OCI-LY7 (cell line): ENCODE results near the gene IFT88. TPM values are rescaled to one million over a fixed set of nuclear protein-coding genes. Genes with fewer than 3 reads are reported as not detected.

ENCODE experiments used
- BruUV-seq: library from RNA; stranded (reverse); fragments of 400-500 nt; replicated peaks from 2 replicates; lab custom pipeline; 2021; lab: Mats Ljungman, UMichigan
- CTCF ChIA-PET: fragments of 300-600 bp; sonication (Branson Sonifier 250); formaldehyde crosslinking; loops from one replicate; lab custom pipeline; 2022; ENCODE audit warnings: antibody characterized with exemption; ENCODE audit not compliant: unreplicated experiment; lab: Charles Lee
- POLR2A ChIA-PET: fragments of 300-600 bp; sonication (Branson Sonifier 250); formaldehyde crosslinking; loops from one replicate; lab custom pipeline; 2022; ENCODE audit warnings: antibody characterized with exemption; lab: Charles Lee
- DNase-seq: peaks from one replicate; pipeline ENCODE4 v3.0.0-alpha.2; 2015; ENCODE audit warnings: low spot score
- H2AFZ ChIP-seq: fragments of 200-600 bp; sonication (generic), shearing (Covaris generic); 2 replicates; pipeline ENCODE4 v1.6.1; 2014; ENCODE audit warnings: mild to moderate bottlenecking, antibody characterized with exemption, low read length, moderate library complexity
- H3K27ac ChIP-seq: fragments of 200-600 bp; sonication (generic); 2 replicates; pipeline ENCODE4 v1.5.1; 2014; ENCODE audit warnings: mixed run types, low read depth, mild to moderate bottlenecking, moderate library complexity, low read length, inconsistent platforms; ENCODE audit not compliant: poor library complexity, severe bottlenecking
- H3K36me3 ChIP-seq: fragments of 200-600 bp; sonication (generic); 2 replicates; pipeline ENCODE4 v1.6.1; 2014; ENCODE audit warnings: mild to moderate bottlenecking, antibody characterized with exemption, low read length, moderate library complexity, mixed read lengths; ENCODE audit not compliant: insufficient read depth
- H3K4me1 ChIP-seq: fragments of 200-600 bp; sonication (generic); 2 replicates; pipeline ENCODE4 v1.5.1; 2014; ENCODE audit warnings: mild to moderate bottlenecking, low read length; ENCODE audit not compliant: insufficient read depth, poor library complexity, severe bottlenecking
- H3K4me2 ChIP-seq: fragments of 200-600 bp; sonication (generic); 2 replicates; pipeline ENCODE4 v1.6.1; 2014; ENCODE audit warnings: mild to moderate bottlenecking, low read length
- H3K4me3 ChIP-seq: fragments of 200-600 bp; sonication (generic); 2 replicates; pipeline ENCODE4 v1.5.1; 2014; ENCODE audit warnings: mild to moderate bottlenecking, low read depth, low read length; ENCODE audit not compliant: poor library complexity, severe bottlenecking
- H3K79me2 ChIP-seq: fragments of 200-600 bp; sonication (generic); 2 replicates; pipeline ENCODE4 v1.6.1; 2016; ENCODE audit warnings: low read depth, mild to moderate bottlenecking, low read length, moderate library complexity, mixed read lengths; ENCODE audit not compliant: insufficient read depth
- H3K9me2 ChIP-seq: fragments of 200-600 bp; sonication (generic); 2 replicates; pipeline ENCODE4 v1.6.1; 2016; ENCODE audit warnings: mild to moderate bottlenecking, low read length, mixed read lengths; ENCODE audit not compliant: insufficient read depth
- H3K9me3 ChIP-seq: fragments of 200-600 bp; sonication (generic); 2 replicates; pipeline ENCODE4 v1.6.1; 2014; ENCODE audit warnings: mild to moderate bottlenecking, mixed run types, low read length, mixed read lengths
- H4K20me1 ChIP-seq: fragments of 200-600 bp; sonication (generic); 2 replicates; pipeline ENCODE4 v1.6.1; 2014; ENCODE audit warnings: mild to moderate bottlenecking, antibody characterized with exemption, low read length, moderate library complexity, mixed read lengths; ENCODE audit not compliant: insufficient read depth
- CTCF ChIP-seq: fragments of 200-600 bp; sonication (generic); conservative IDR thresholded peaks from 2 replicates; pipeline ENCODE4 v1.5.1; 2014; ENCODE audit warnings: mild to moderate bottlenecking, antibody characterized with exemption, low read length, moderate library complexity, mixed read lengths
- EZH2phosphoT487 ChIP-seq: fragments of 200-600 bp; sonication (generic); IDR thresholded peaks from 2 replicates; pipeline ENCODE4 v1.6.1; 2018; ENCODE audit warnings: low read depth, borderline replicate concordance, mild to moderate bottlenecking, mixed run types, antibody characterized with exemption, low read length, moderate library complexity, mixed read lengths
- intact Hi-C: fragments of 100-400 bp; cut with micrococcal nuclease; formaldehyde crosslinking; loops from one replicate; pipeline ENCODE4 v1.10.0; 2022; ENCODE audit not compliant: unreplicated experiment
- total RNA-seq, 2 experiments: library from RNA; depleted of rRNA in 1 of 2; stranded (reverse); fragments of >200 nt in 1 of 2; shearing (Covaris generic) in 1 of 2; gene quantifications; 2 replicates each; pipeline ENCODE4 v1.2.3, GENCODE V29; 2014 to 2022

IFT88 gene
- total RNA-seq, 2 experiments from 2014 or later, result 6.1 to 6.9 TPM

- TF ChIP-seq CTCF (no peak), EZH2phosphoT487 (no peak)
- POLR2A ChIA-PET, result no interaction called here
- H3K9me2 ChIP-seq, result no peaks in the 10 kb centered on the region
- H3K9me3 ChIP-seq, result no peaks in the 10 kb centered on the region
- DNase-seq, result no peak
- no peak overlapping the region for H3K4me3 ChIP-seq
- BruUV-seq, result no TSS peak
- intact Hi-C loops, result no loop called here
- no peaks in the 10 kb centered on the region for H3K79me2 ChIP-seq
- H3K27ac ChIP-seq, result no peak overlapping the region
- no peaks in the 10 kb centered on the region for H4K20me1 ChIP-seq
- H3K4me2 ChIP-seq, result no peak overlapping the region
- CTCF ChIA-PET, result no interaction called here
- no peaks in the 10 kb centered on the region for H3K36me3 ChIP-seq
- no peak overlapping the region for H2AFZ ChIP-seq
- H3K4me1 ChIP-seq, result no peaks in the 10 kb centered on the region
Measured at GRCh38 chr13:20721058-20721453, 154.1 kb downstream of the IFT88 start.

GRCh38 chr13:20721454-20722357 lies 154.7 kb downstream of the IFT88 start:
- ChIA-PET CTCF (no interaction called here), POLR2A (no interaction called here)
- no peak overlapping the region for H2AFZ ChIP-seq
- H4K20me1 ChIP-seq, result no peaks in the 10 kb centered on the region
- no peak for DNase-seq
- H3K79me2 ChIP-seq, result no peaks in the 10 kb centered on the region
- no peaks in the 10 kb centered on the region for H3K9me3 ChIP-seq
- no peaks in the 10 kb centered on the region for H3K9me2 ChIP-seq
- no TSS peak for BruUV-seq
- H3K4me2 ChIP-seq, result no peak overlapping the region
- no peaks in the 10 kb centered on the region for H3K4me1 ChIP-seq
- H3K27ac ChIP-seq, result no peak overlapping the region
- TF ChIP-seq CTCF (no peak), EZH2phosphoT487 (no peak)
- H3K4me3 ChIP-seq, result no peak overlapping the region
- H3K36me3 ChIP-seq, result no peaks in the 10 kb centered on the region
- intact Hi-C loops, result no loop called here

- CTCF ChIA-PET, result no interaction called here
Measured at GRCh38 chr13:20727856-20728255, 160.9 kb downstream of the IFT88 start.

More at GRCh38 chr13:20727856-20728255, 160.9 kb downstream of the IFT88 start:
- intact Hi-C loops, result no loop called here
- Histone ChIP-seq H3K79me2 (no peaks in the 10 kb centered on the region), H3K9me2 (no peaks in the 10 kb centered on the region), H3K36me3 (no peaks in the 10 kb centered on the region), H3K27ac (no peak overlapping the region), H3K9me3 (no peaks in the 10 kb centered on the region), H4K20me1 (no peaks in the 10 kb centered on the region), H3K4me3 (no peak overlapping the region), H3K4me2 (no peak overlapping the region), H2AFZ (no peak overlapping the region), H3K4me1 (no peaks in the 10 kb centered on the region)
- no peak for TF ChIP-seq EZH2phosphoT487
- no peak for TF ChIP-seq CTCF
- POLR2A ChIA-PET, result no interaction called here
- no peak for DNase-seq
- BruUV-seq, result no TSS peak
